PC-3 (cell line): Measurements from ENCODE around the gene FSTL5. TPM values are rescaled to one million over a fixed set of nuclear protein-coding genes. Genes with fewer than 3 reads are reported as not detected.

Experiments
- ATAC-seq: fragments of 200-7000 bp; cut with Tn5 transposase; 2 replicates; pipeline ENCODE4 v1.9.1; 2020; ENCODE audit warnings: mild to moderate bottlenecking, moderate library complexity
- BruUV-seq: library from RNA; stranded (reverse); fragments of 400-500 nt; replicated peaks from 2 replicates; lab custom pipeline; 2021; lab: Mats Ljungman, UMichigan
- CTCF ChIA-PET: fragments of 300-600 bp; sonication (Branson Sonifier 250); formaldehyde crosslinking; loops from one replicate; lab custom pipeline; 2022; ENCODE audit warnings: antibody characterized with exemption; lab: Charles Lee
- POLR2A ChIA-PET: fragments of 300-600 bp; sonication (Branson Sonifier 250); formaldehyde crosslinking; loops from one replicate; lab custom pipeline; 2022; ENCODE audit warnings: antibody characterized with exemption; ENCODE audit not compliant: unreplicated experiment; lab: Charles Lee
- DNase-seq: peaks from one replicate; pipeline ENCODE4 v3.0.0-alpha.2; 2015
- H2AFZ ChIP-seq: fragments of 300-600 bp; sonication (generic); 2 replicates; pipeline ENCODE4 v1.6.0; 2016; ENCODE audit warnings: antibody characterized with exemption, low read length
- H3F3A ChIP-seq: fragments of 300-600 bp; sonication (generic); one replicate; pipeline ENCODE4 v1.6.0; 2017; ENCODE audit warnings: antibody characterized with exemption, low read length, control low read depth, mild to moderate bottlenecking; ENCODE audit not compliant: unreplicated experiment
- H3K27ac ChIP-seq: fragments of 300-600 bp; sonication (generic); 2 replicates; pipeline ENCODE4 v1.5.1; 2016; ENCODE audit warnings: mild to moderate bottlenecking, low read length
- H3K27me3 ChIP-seq: fragments of 300-600 bp; sonication (generic); 2 replicates; pipeline ENCODE4 v1.6.1; 2016; ENCODE audit warnings: low read length, mixed read lengths
- H3K36me3 ChIP-seq: fragments of 300-600 bp; sonication (generic); 2 replicates; pipeline ENCODE4 v1.6.1; 2016; ENCODE audit warnings: low read depth, mixed run types, low read length, mixed read lengths
- H3K4me1 ChIP-seq: fragments of 300-600 bp; sonication (generic); 2 replicates; pipeline ENCODE4 v1.5.1; 2016; ENCODE audit warnings: low read length; ENCODE audit not compliant: insufficient read depth
- H3K4me2 ChIP-seq: fragments of 300-600 bp; sonication (generic); 2 replicates; pipeline ENCODE4 v1.6.0; 2016; ENCODE audit warnings: low read length
- H3K4me3 ChIP-seq: fragments of 300-600 bp; sonication (generic); 2 replicates; pipeline ENCODE4 v1.5.1; 2016; ENCODE audit warnings: mild to moderate bottlenecking, low read length, mixed read lengths
- H3K79me2 ChIP-seq: fragments of 300-600 bp; sonication (generic); 2 replicates; pipeline ENCODE4 v1.6.1; 2017; ENCODE audit warnings: low read length, mixed read lengths
- H3K9ac ChIP-seq: fragments of 300-600 bp; sonication (generic); 2 replicates; pipeline ENCODE4 v1.6.0; 2016; ENCODE audit warnings: mild to moderate bottlenecking, low read length
- H3K9me2 ChIP-seq: fragments of 300-600 bp; sonication (generic); replicated peaks from 2 replicates; pipeline ENCODE4 v1.6.1; 2016; ENCODE audit warnings: mixed run types, low read length, mixed read lengths
- H3K9me3 ChIP-seq: fragments of 300-600 bp; sonication (generic); 2 replicates; pipeline ENCODE4 v1.6.1; 2016; ENCODE audit warnings: low read length, mixed read lengths
- H4K20me1 ChIP-seq: fragments of 300-600 bp; sonication (generic); 2 replicates; pipeline ENCODE4 v1.6.1; 2016; ENCODE audit warnings: low read length, mixed read lengths
- EZH2 ChIP-seq: fragments of 300-600 bp; sonication (generic); IDR thresholded peaks from one replicate; pipeline ENCODE4 v1.6.1; 2017; ENCODE audit warnings: antibody characterized with exemption, mild to moderate bottlenecking, low read length; ENCODE audit not compliant: unreplicated experiment
- EZH2phosphoT487 ChIP-seq: fragments of 300-600 bp; sonication (generic); IDR thresholded peaks from 2 replicates; pipeline ENCODE4 v1.6.1; 2018; ENCODE audit warnings: mild to moderate bottlenecking, antibody characterized with exemption, low read length, borderline replicate concordance
- intact Hi-C: fragments of 100-400 bp; cut with micrococcal nuclease; formaldehyde crosslinking; loops from 2 replicates; pipeline ENCODE4 v1.9.0; 2023
- total RNA-seq: library from RNA; depleted of rRNA; stranded (reverse); fragments of >200 nt; gene quantifications from 2 replicates; pipeline ENCODE4 v1.2.3, GENCODE V29; 2014
- TF ChIP-seq, protein P1 (sequence below): fragments of 300-600 bp; sonication (generic); conservative IDR thresholded peaks from 2 replicates; pipeline ENCODE4 v1.5.1; 2017; ENCODE audit warnings: antibody characterized with exemption, low read depth, mild to moderate bottlenecking, low read length

The FSTL5 gene
- total RNA-seq, 1 experiment from 2014 or later, result not detected

GRCh38 chr4:161448550-161449180 lies 715.1 kb downstream of the FSTL5 start:
- Histone ChIP-seq H2AFZ (no peak overlapping the region), H3F3A (no peaks in the 10 kb centered on the region), H3K27me3 (no peaks in the 10 kb centered on the region), H3K79me2 (no peaks in the 10 kb centered on the region), H3K27ac (no peak overlapping the region), H4K20me1 (no peaks in the 10 kb centered on the region), H3K9me2 (no peaks in the 10 kb centered on the region), H3K9me3 (no peaks in the 10 kb centered on the region), H3K4me2 (peak overlapping the region; percentile 33; the same call in 1 of the 2 replicates), H3K4me1 (no peaks in the 10 kb centered on the region), H3K36me3 (no peaks in the 10 kb centered on the region), H3K4me3 (no peak overlapping the region), H3K9ac (no peak overlapping the region)
- DNase-seq, result no peak
- ChIA-PET POLR2A (no interaction called here), CTCF (no interaction called here)
- ATAC-seq, result no peak
- no TSS peak for BruUV-seq
- intact Hi-C loops, result no loop called here
- TF ChIP-seq, protein P1, sequence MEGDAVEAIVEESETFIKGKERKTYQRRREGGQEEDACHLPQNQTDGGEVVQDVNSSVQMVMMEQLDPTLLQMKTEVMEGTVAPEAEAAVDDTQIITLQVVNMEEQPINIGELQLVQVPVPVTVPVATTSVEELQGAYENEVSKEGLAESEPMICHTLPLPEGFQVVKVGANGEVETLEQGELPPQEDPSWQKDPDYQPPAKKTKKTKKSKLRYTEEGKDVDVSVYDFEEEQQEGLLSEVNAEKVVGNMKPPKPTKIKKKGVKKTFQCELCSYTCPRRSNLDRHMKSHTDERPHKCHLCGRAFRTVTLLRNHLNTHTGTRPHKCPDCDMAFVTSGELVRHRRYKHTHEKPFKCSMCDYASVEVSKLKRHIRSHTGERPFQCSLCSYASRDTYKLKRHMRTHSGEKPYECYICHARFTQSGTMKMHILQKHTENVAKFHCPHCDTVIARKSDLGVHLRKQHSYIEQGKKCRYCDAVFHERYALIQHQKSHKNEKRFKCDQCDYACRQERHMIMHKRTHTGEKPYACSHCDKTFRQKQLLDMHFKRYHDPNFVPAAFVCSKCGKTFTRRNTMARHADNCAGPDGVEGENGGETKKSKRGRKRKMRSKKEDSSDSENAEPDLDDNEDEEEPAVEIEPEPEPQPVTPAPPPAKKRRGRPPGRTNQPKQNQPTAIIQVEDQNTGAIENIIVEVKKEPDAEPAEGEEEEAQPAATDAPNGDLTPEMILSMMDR, result no peak
- no peak for TF ChIP-seq EZH2
- no peak for TF ChIP-seq EZH2phosphoT487

- Histone ChIP-seq H3F3A (no peaks in the 10 kb centered on the region), H3K9me3 (no peaks in the 10 kb centered on the region), H3K4me2 (no peak overlapping the region), H3K36me3 (no peaks in the 10 kb centered on the region), H3K27ac (no peak overlapping the region), H3K9me2 (no peaks in the 10 kb centered on the region), H3K4me3 (no peak overlapping the region), H4K20me1 (no peaks in the 10 kb centered on the region), H3K79me2 (no peaks in the 10 kb centered on the region), H3K4me1 (no peaks in the 10 kb centered on the region), H3K9ac (no peak overlapping the region), H3K27me3 (no peaks in the 10 kb centered on the region), H2AFZ (no peak overlapping the region)
- ChIA-PET POLR2A (no interaction called here), CTCF (no interaction called here)
- no TSS peak for BruUV-seq
- DNase-seq, result no peak
- no peak for ATAC-seq
- intact Hi-C loops, result no loop called here
- TF ChIP-seq, protein P1, result no peak
- no peak for TF ChIP-seq EZH2
These were observed 719.2 kb downstream of the FSTL5 start for GRCh38 chr4:161444626-161445025.

GRCh38 chr4:161442921-161443320 lies 720.9 kb downstream of the FSTL5 start:
- Histone ChIP-seq H3K4me1 (no peaks in the 10 kb centered on the region), H4K20me1 (no peaks in the 10 kb centered on the region), H2AFZ (no peak overlapping the region), H3K4me3 (no peak overlapping the region), H3K27me3 (no peaks in the 10 kb centered on the region), H3K9me2 (no peaks in the 10 kb centered on the region), H3K4me2 (no peak overlapping the region), H3K9ac (no peak overlapping the region), H3K27ac (no peak overlapping the region), H3K9me3 (no peaks in the 10 kb centered on the region), H3K36me3 (no peaks in the 10 kb centered on the region), H3K79me2 (no peaks in the 10 kb centered on the region), H3F3A (no peaks in the 10 kb centered on the region)
- ChIA-PET POLR2A (no interaction called here), CTCF (interaction anchor here (0.6 kb wide), 2 partner anchors 930 to 1628 kb away, joined by 4 to 9 read pairs; no protein-coding TSS in a partner anchor)
- BruUV-seq, result no TSS peak
- ATAC-seq (no peak), DNase-seq (no peak)
- intact Hi-C loops, result no loop called here
- TF ChIP-seq EZH2phosphoT487 (no peak), EZH2 (no peak)
- TF ChIP-seq, protein P1, result no peak
